ENCODE measurements around the gene COA4.

The COA4 gene

GRCh38 chr11:73852049-73852448 lies 24.6 kb downstream of the COA4 start:
- H3K9me3 ChIP-seq (ENCODE audit: control insufficient read depth, low read length): no peaks in the 10 kb centered on the region
- H3K14ac ChIP-seq (ENCODE audit: low read length in 2 of 2): no peak overlapping the region
- no peak overlapping the region for H2AK5ac ChIP-seq (ENCODE audit: low read length, severe bottlenecking)
- no peak overlapping the region for H2BK120ac ChIP-seq (ENCODE audit: low read depth, low read length)
- H3K79me1 ChIP-seq (replicated peaks; ENCODE audit: low read length, poor library complexity, severe bottlenecking): no peaks in the 10 kb centered on the region
- no peak overlapping the region for H4K91ac ChIP-seq (ENCODE audit: low read length)
- 95% methylated on average over 3 of the region's 3 CpGs for WGBS
- no peaks in the 10 kb centered on the region for H3K27me3 ChIP-seq (ENCODE audit: control insufficient read depth in 1 of 2, insufficient read depth in 1 of 2, low read length in 2 of 2)
- H2AFZ ChIP-seq (ENCODE audit: low read depth, low read length): no peak overlapping the region
- H3K9ac ChIP-seq (ENCODE audit: low read length): no peak overlapping the region
- no peak overlapping the region for H2BK12ac ChIP-seq (ENCODE audit: low read length in 2 of 2)
- H3K4ac ChIP-seq (ENCODE audit: low read depth in 1 of 2, low read length in 2 of 2): no peak overlapping the region
- H3K18ac ChIP-seq (ENCODE audit: low read depth in 1 of 2, low read length in 2 of 2): no peak overlapping the region
- no peaks in the 10 kb centered on the region for H3K4me1 ChIP-seq (ENCODE audit: control insufficient read depth, insufficient read depth, low read depth, low read length)
- no peak overlapping the region for H4K8ac ChIP-seq (ENCODE audit: low read length)
- peaks cover 0 to 3% of the 10 kb centered on the region in 2 experiments for H3K36me3 ChIP-seq (ENCODE audit: control insufficient read depth in 1 of 2, insufficient read depth in 2 of 2, low read depth in 1 of 2, low read length in 2 of 2)
- H3K4me2 ChIP-seq (ENCODE audit: low read length, poor library complexity, severe bottlenecking): no peak overlapping the region
- H3K23ac ChIP-seq (ENCODE audit: low read length in 2 of 2): no peak overlapping the region
- no peak overlapping the region for H3K4me3 ChIP-seq (ENCODE audit: insufficient read depth in 1 of 2, low read depth in 1 of 2, low read length in 2 of 2)
- no peak for DNase-seq
- no peak overlapping the region for H2BK5ac ChIP-seq (ENCODE audit: low read depth, low read length, poor library complexity, severe bottlenecking)
- H2BK15ac ChIP-seq (ENCODE audit: low read depth, poor library complexity, severe bottlenecking): no peak overlapping the region
- H3K27ac ChIP-seq (ENCODE audit: low read length, poor library complexity, severe bottlenecking): no peak overlapping the region

- Histone ChIP-seq H3K79me1 (replicated peaks; ENCODE audit: low read length, poor library complexity, severe bottlenecking) (no peaks in the 10 kb centered on the region), H3K4me2 (ENCODE audit: low read length, poor library complexity, severe bottlenecking) (no peak overlapping the region), H2AFZ (ENCODE audit: low read depth, low read length) (no peak overlapping the region), H3K14ac (ENCODE audit: low read length in 2 of 2) (no peak overlapping the region), H4K8ac (ENCODE audit: low read length) (no peak overlapping the region), H2BK12ac (ENCODE audit: low read length in 2 of 2) (no peak overlapping the region), H2BK120ac (ENCODE audit: low read depth, low read length) (no peak overlapping the region), H2BK5ac (ENCODE audit: low read depth, low read length, poor library complexity, severe bottlenecking) (no peak overlapping the region), H3K4ac (ENCODE audit: low read depth in 1 of 2, low read length in 2 of 2) (no peak overlapping the region), H4K91ac (ENCODE audit: low read length) (no peak overlapping the region), H3K27ac (ENCODE audit: low read length, poor library complexity, severe bottlenecking) (no peak overlapping the region), H3K4me3 (ENCODE audit: insufficient read depth in 1 of 2, low read depth in 1 of 2, low read length in 2 of 2) (no peak overlapping the region), H3K9ac (ENCODE audit: low read length) (no peak overlapping the region), H3K36me3 (ENCODE audit: control insufficient read depth in 1 of 2, insufficient read depth in 2 of 2, low read depth in 1 of 2, low read length in 2 of 2) (peaks cover 0 to 3% of the 10 kb centered on the region in 2 experiments), H2AK5ac (ENCODE audit: low read length, severe bottlenecking) (no peak overlapping the region), H3K18ac (ENCODE audit: low read depth in 1 of 2, low read length in 2 of 2) (no peak overlapping the region), H3K23ac (ENCODE audit: low read length in 2 of 2) (no peak overlapping the region), H2BK15ac (ENCODE audit: low read depth, poor library complexity, severe bottlenecking) (no peak overlapping the region), H3K4me1 (ENCODE audit: control insufficient read depth, insufficient read depth, low read depth, low read length) (no peaks in the 10 kb centered on the region), H3K9me3 (ENCODE audit: control insufficient read depth, low read length) (no peaks in the 10 kb centered on the region), H3K27me3 (ENCODE audit: control insufficient read depth in 1 of 2, insufficient read depth in 1 of 2, low read length in 2 of 2) (no peaks in the 10 kb centered on the region)
- WGBS: 96% methylated on average over 3 of the region's 3 CpGs
- DNase-seq: no peak
Measured at GRCh38 chr11:73851046-73851764, 25.4 kb downstream of the COA4 start.

GRCh38 chr11:73839123-73839457 lies 37.6 kb downstream of the COA4 start:
- H2AFZ ChIP-seq (ENCODE audit: low read depth, low read length): no peak overlapping the region
- H2BK15ac ChIP-seq (ENCODE audit: low read depth, poor library complexity, severe bottlenecking): no peak overlapping the region
- no peak overlapping the region for H3K18ac ChIP-seq (ENCODE audit: low read depth in 1 of 2, low read length in 2 of 2)
- H3K27me3 ChIP-seq (ENCODE audit: control insufficient read depth in 1 of 2, insufficient read depth in 1 of 2, low read length in 2 of 2): no peaks in the 10 kb centered on the region
- peak overlapping the region; percentile 12 for H2AK5ac ChIP-seq (ENCODE audit: low read length, severe bottlenecking)
- H3K9me3 ChIP-seq (ENCODE audit: control insufficient read depth, low read length): no peaks in the 10 kb centered on the region
- peaks cover 5% of the 10 kb centered on the region for H3K79me1 ChIP-seq (replicated peaks; ENCODE audit: low read length, poor library complexity, severe bottlenecking)
- no peak overlapping the region for H3K4ac ChIP-seq (ENCODE audit: low read depth in 1 of 2, low read length in 2 of 2)
- H3K23ac ChIP-seq (ENCODE audit: low read length in 2 of 2): no peak overlapping the region
- H3K14ac ChIP-seq (ENCODE audit: low read length in 2 of 2): peak overlapping the region in 1 of 2 experiments; percentile 35
- H2BK5ac ChIP-seq (ENCODE audit: low read depth, low read length, poor library complexity, severe bottlenecking): no peak overlapping the region
- H4K8ac ChIP-seq (ENCODE audit: low read length): no peak overlapping the region
- DNase-seq: no peak
- no peak overlapping the region for H3K4me2 ChIP-seq (ENCODE audit: low read length, poor library complexity, severe bottlenecking)
- no peak overlapping the region for H3K4me3 ChIP-seq (ENCODE audit: insufficient read depth in 1 of 2, low read depth in 1 of 2, low read length in 2 of 2)
- H4K91ac ChIP-seq (ENCODE audit: low read length): no peak overlapping the region
- H3K9ac ChIP-seq (ENCODE audit: low read length): no peak overlapping the region
- peak overlapping the region; percentile 35 for H3K27ac ChIP-seq (ENCODE audit: low read length, poor library complexity, severe bottlenecking)
- no peak overlapping the region for H2BK120ac ChIP-seq (ENCODE audit: low read depth, low read length)
- peaks cover 0 to 9% of the 10 kb centered on the region in 2 experiments for H3K36me3 ChIP-seq (ENCODE audit: control insufficient read depth in 1 of 2, insufficient read depth in 2 of 2, low read depth in 1 of 2, low read length in 2 of 2)
- peaks cover 2% of the 10 kb centered on the region for H3K4me1 ChIP-seq (ENCODE audit: control insufficient read depth, insufficient read depth, low read depth, low read length)
- peak overlapping the region in 1 of 2 experiments; percentile 15 for H2BK12ac ChIP-seq (ENCODE audit: low read length in 2 of 2)

- Histone ChIP-seq H2AK5ac (ENCODE audit: low read length, severe bottlenecking) (no peak overlapping the region), H3K18ac (ENCODE audit: low read depth in 1 of 2, low read length in 2 of 2) (no peak overlapping the region), H3K4me2 (ENCODE audit: low read length, poor library complexity, severe bottlenecking) (no peak overlapping the region), H3K4me1 (ENCODE audit: control insufficient read depth, insufficient read depth, low read depth, low read length) (peaks cover 2% of the 10 kb centered on the region), H3K4ac (ENCODE audit: low read depth in 1 of 2, low read length in 2 of 2) (no peak overlapping the region), H3K14ac (ENCODE audit: low read length in 2 of 2) (no peak overlapping the region), H3K27ac (ENCODE audit: low read length, poor library complexity, severe bottlenecking) (peak overlapping the region; percentile 49), H3K4me3 (ENCODE audit: insufficient read depth in 1 of 2, low read depth in 1 of 2, low read length in 2 of 2) (no peak overlapping the region), H2BK12ac (ENCODE audit: low read length in 2 of 2) (no peak overlapping the region), H3K27me3 (ENCODE audit: control insufficient read depth in 1 of 2, insufficient read depth in 1 of 2, low read length in 2 of 2) (no peaks in the 10 kb centered on the region), H3K23ac (ENCODE audit: low read length in 2 of 2) (no peak overlapping the region), H3K9ac (ENCODE audit: low read length) (no peak overlapping the region), H4K91ac (ENCODE audit: low read length) (no peak overlapping the region), H3K9me3 (ENCODE audit: control insufficient read depth, low read length) (no peaks in the 10 kb centered on the region), H3K36me3 (ENCODE audit: control insufficient read depth in 1 of 2, insufficient read depth in 2 of 2, low read depth in 1 of 2, low read length in 2 of 2) (peaks cover 0 to 4% of the 10 kb centered on the region in 2 experiments), H3K79me1 (replicated peaks; ENCODE audit: low read length, poor library complexity, severe bottlenecking) (peaks cover 5% of the 10 kb centered on the region), H2AFZ (ENCODE audit: low read depth, low read length) (peak overlapping the region; percentile 1), H2BK15ac (ENCODE audit: low read depth, poor library complexity, severe bottlenecking) (no peak overlapping the region), H2BK120ac (ENCODE audit: low read depth, low read length) (no peak overlapping the region), H2BK5ac (ENCODE audit: low read depth, low read length, poor library complexity, severe bottlenecking) (no peak overlapping the region), H4K8ac (ENCODE audit: low read length) (no peak overlapping the region)
- DNase-seq: peak; percentile 72
- 82% methylated on average over 2 of the region's 3 CpGs for WGBS
Measured at GRCh38 chr11:73838443-73839122, 38.1 kb downstream of the COA4 start.
